Epithelial cell of esophagus (primary cell): Measurements from ENCODE around the gene FGF14.

Experiments used
- DNase-seq: peaks from one replicate; pipeline ENCODE4 v3.0.0; 2010; ENCODE audit warnings: low read depth
- H3K4me3 ChIP-seq: 2 replicates; pipeline ENCODE4 v1.5.1; 2011; ENCODE audit warnings: mild to moderate bottlenecking, low read length, control low read depth
- TF ChIP-seq, protein P1 (sequence below): IDR thresholded peaks from 2 replicates; pipeline ENCODE4 v1.5.1; 2011; ENCODE audit warnings: low read depth, mild to moderate bottlenecking, low read length, control low read depth, inconsistent platforms; ENCODE audit not compliant: insufficient read depth; ENCODE audit errors: missing control alignments

The FGF14 gene

DNA sequence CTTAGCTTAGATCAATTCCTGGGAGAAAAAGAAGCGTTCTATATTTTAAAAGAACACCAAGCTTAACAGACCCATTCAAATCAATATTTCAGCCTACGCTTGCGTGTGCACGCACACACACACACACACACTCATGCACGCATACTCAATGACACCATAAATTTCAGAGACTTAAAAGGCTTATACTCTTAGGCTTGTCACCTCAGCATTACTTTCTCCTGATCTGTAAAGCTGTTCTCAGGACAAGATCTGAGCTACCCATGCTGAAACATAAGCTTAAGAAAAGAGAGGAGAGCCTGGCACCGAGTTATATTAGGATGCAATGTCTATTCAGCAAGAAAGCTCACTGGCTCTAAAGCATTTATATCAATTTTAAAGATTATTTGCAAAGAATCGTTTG, 368.5 kb downstream of the FGF14 start:
- no peak overlapping the region for H3K4me3 ChIP-seq
- no peak for DNase-seq
- TF ChIP-seq, protein P1, sequence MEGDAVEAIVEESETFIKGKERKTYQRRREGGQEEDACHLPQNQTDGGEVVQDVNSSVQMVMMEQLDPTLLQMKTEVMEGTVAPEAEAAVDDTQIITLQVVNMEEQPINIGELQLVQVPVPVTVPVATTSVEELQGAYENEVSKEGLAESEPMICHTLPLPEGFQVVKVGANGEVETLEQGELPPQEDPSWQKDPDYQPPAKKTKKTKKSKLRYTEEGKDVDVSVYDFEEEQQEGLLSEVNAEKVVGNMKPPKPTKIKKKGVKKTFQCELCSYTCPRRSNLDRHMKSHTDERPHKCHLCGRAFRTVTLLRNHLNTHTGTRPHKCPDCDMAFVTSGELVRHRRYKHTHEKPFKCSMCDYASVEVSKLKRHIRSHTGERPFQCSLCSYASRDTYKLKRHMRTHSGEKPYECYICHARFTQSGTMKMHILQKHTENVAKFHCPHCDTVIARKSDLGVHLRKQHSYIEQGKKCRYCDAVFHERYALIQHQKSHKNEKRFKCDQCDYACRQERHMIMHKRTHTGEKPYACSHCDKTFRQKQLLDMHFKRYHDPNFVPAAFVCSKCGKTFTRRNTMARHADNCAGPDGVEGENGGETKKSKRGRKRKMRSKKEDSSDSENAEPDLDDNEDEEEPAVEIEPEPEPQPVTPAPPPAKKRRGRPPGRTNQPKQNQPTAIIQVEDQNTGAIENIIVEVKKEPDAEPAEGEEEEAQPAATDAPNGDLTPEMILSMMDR, result no peak

DNA sequence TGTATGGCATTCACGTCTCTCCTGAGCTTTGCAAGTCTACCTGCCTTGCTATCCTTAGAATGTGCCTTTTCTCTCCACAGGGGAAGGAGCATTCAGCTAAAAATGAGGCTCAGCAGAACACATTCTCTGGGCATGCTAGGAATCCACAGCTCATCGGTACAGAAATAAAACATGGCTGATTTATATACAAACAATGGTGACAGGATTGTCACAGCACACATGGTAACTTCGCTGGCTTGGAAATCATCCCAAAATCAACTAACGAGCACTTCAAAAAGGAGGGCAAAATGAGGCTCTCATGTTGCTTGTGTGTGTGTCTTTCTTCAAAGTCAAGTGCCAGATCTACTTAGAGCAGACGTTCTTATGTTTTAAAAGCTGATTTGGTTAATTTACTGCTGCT, 373.0 kb downstream of the FGF14 start:
- H3K4me3 ChIP-seq, result no peak overlapping the region
- TF ChIP-seq, protein P1, result no peak
- DNase-seq, result no peak

DNA sequence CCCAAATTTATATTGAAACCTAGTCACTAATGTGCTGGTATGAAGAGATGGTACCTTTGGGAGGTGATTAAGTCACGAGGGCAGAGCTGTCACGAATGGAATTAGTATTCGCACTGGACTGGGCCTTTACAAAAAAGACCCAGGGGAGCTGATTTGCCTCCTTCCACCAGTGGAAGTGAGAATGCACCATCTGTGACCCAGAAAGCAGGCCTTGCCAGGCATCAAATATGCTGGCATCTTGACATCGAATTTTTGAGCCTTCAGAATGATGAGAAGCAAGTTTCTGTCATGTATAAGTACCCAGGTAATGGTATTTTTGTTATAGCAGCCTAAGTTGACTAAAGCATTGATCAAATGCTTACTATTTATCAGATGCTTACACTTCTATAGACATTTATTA, 373.6 kb downstream of the FGF14 start:
- no peak overlapping the region for H3K4me3 ChIP-seq
- no peak for DNase-seq
- TF ChIP-seq, protein P1, result no peak

DNA sequence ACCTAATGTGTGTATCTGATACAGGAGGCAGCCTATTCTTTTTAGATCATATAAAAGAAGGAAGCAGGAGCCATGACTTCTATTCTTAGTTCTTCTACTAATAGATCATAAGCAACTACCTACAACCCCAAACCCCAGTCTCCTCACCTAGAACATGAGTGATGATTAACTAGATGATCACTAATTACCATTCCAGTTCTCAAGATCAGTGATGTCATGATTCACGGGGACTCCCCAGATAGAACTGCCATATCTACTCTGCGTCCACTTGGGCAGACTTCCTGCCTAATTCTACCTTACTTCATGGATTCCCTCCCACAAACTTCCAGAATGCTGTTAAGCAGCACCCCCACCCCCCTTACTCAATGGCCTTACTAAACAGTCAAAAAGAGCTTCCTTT, 380.1 kb downstream of the FGF14 start:
- DNase-seq, result no peak
- no peak overlapping the region for H3K4me3 ChIP-seq
- TF ChIP-seq, protein P1, result no peak

DNA sequence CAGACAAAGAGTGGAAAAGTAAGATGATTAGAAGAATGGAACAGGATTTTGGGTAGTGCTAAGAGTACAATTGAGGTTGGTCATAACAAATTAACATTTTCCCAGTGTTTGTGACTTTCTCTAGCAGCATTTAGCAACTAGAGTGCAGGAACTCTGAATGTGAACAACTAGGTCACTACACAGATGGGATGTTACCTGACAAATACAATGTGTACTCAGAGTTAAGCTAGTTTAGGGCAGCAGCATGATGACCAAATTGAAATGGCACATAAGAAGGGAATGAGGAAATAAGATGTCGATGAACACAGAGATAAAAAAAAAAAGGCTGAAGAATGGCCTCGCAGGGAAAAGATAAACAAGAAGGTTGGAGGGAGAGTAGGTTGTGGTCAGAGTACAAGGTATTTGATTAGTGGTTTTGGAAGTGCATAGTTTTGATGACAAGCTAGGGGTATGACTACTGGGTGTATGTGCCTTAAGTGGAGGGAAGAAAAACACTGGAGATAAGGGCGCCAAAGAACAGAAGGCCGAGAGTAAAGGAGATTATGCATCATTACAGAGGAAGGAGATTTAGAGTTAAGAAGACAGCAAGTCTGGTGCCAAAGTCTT, 381.1 kb downstream of the FGF14 start:
- DNase-seq, result peak; percentile 14
- H3K4me3 ChIP-seq, result no peak overlapping the region
- TF ChIP-seq, protein P1, result no peak

DNA sequence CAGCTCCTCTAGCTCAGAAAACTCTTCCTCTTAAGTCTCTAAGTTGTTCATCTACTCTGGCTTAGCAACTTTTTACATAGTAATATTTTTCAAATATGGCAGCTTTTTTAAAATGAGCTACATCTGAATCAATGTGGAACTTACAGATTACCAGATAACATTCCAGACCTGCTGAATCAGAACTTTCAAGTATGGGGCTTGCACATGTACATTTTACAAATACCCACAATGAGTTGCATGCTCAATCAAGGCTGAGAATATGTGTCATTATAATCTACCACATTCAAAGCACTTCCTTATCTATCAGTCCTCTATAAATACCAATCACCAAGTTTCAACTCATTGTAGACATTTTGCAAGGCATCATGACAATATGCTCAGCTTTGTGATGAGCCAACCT, 383.1 kb downstream of the FGF14 start:
- H3K4me3 ChIP-seq, result no peak overlapping the region
- TF ChIP-seq, protein P1, result no peak
- DNase-seq, result peak; percentile 11

DNA sequence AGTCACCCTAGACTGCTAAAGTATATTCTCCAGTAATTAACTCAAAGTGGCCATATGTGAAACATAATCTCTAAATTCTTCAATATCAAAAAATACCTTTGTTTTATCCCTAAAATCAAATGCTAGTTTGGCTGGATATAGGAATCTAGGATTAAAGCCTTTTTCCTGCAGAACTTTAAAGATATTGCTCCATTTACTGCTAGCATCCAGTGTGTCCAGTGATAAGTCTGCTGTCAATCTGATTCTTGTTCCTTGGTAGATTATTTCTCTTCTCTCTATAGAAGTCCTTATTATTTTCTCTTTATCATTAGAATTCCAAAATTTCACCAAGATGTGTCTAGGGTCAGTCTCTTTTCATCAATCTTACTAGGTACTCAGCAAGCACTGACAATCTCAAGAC, 384.6 kb downstream of the FGF14 start:
- TF ChIP-seq, protein P1, result no peak
- no peak for DNase-seq
- H3K4me3 ChIP-seq, result no peak overlapping the region
